Measurements from ENCODE around the gene UBE2H.

DNA sequence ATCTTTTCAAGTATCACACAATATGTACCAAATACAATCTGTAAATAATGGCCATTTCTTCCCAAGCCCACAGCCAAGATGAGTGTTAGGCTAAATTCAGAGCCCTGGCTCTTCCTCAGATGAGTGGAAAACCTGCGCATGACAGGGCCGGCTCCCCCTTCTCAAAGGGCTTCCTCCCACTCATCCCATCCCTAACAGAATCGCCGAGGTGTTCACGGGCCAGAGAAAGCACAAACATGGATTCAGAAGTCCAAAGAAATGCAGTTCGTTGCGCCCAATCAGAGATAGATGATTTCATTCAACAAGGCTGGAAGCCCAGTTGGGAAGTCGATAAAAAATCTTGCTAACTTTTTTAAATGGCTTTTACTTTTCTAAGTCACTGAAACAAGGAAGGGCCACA is 121.8 kb downstream of the UBE2H start:
- TF ChIP-seq, protein P1, sequence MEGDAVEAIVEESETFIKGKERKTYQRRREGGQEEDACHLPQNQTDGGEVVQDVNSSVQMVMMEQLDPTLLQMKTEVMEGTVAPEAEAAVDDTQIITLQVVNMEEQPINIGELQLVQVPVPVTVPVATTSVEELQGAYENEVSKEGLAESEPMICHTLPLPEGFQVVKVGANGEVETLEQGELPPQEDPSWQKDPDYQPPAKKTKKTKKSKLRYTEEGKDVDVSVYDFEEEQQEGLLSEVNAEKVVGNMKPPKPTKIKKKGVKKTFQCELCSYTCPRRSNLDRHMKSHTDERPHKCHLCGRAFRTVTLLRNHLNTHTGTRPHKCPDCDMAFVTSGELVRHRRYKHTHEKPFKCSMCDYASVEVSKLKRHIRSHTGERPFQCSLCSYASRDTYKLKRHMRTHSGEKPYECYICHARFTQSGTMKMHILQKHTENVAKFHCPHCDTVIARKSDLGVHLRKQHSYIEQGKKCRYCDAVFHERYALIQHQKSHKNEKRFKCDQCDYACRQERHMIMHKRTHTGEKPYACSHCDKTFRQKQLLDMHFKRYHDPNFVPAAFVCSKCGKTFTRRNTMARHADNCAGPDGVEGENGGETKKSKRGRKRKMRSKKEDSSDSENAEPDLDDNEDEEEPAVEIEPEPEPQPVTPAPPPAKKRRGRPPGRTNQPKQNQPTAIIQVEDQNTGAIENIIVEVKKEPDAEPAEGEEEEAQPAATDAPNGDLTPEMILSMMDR (IDR thresholded peaks at IDR 0.05; ENCODE audit: low read length): no peak
- no peak for TF ChIP-seq EZH2 (optimal IDR thresholded peaks at IDR 0.05; ENCODE audit: low read depth, low read length)
- TF ChIP-seq EZH2phosphoT487 (IDR thresholded peaks at IDR 0.05; ENCODE audit: low read length): no peak

Measured in MM.1S (cell line).